GM18520 (cell line): ENCODE measurements around the gene GLOD4.

Experiments
- ATAC-seq: cut with Tn5 transposase; IDR thresholded peaks from one replicate; pipeline ENCODE4 v1.9.1; 2021; ENCODE audit not compliant: unreplicated experiment

GLOD4 gene

GRCh38 chr17:744937-745336, 37.1 kb downstream of the GLOD4 start:
- ATAC-seq = no peak

DNA sequence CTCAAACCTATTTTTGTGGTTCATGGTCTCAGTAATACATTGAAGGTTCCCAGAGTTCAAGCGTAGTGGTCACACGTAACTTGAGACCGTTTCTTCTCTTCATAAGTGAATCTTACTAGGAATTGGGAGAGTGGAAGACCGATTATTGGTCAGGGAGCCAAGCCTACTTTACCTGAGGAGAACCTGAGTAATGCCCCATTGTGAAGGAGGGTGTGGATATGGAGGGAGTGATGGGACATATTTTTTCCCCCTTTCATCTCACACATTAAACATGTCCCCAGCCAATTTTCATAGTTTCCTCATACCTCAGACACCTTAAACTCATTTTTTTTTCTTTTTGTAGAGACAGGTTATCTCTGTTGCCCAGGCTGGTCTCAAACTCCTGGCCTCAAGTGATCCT, 38.9 kb downstream of the GLOD4 start:
- ATAC-seq = no peak

- no peak for ATAC-seq
Measured at GRCh38 chr17:742147-742793, 39.8 kb downstream of the GLOD4 start.

- peak; percentile 73 for ATAC-seq
Measured at GRCh38 chr17:740240-741017, 41.7 kb downstream of the GLOD4 start.

GRCh38 chr17:737561-738113, 44.4 kb downstream of the GLOD4 start:
- ATAC-seq = no peak

DNA sequence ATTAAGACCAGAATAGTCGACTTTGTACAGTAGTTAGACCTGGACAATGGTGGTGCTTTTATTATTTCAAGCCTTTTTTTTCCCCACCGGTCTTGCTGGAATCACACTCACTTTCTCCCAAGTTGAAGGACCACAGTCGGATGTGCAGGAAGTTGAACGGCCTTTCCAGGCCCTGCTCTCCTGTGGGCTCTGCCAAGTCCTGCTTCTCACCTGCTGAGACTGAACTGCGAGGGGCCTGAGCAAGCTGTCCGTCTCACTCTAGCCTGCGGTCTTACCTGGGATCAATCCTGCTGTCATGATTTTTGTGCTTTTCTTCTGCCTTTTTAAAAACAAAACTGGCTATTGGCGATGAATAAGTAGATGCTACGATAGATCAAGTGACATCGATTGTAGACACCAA, 48.3 kb downstream of the GLOD4 start:
- no peak for ATAC-seq

- ATAC-seq = no peak
Measured at GRCh38 chr17:732902-733720, 49.0 kb downstream of the GLOD4 start.

DNA sequence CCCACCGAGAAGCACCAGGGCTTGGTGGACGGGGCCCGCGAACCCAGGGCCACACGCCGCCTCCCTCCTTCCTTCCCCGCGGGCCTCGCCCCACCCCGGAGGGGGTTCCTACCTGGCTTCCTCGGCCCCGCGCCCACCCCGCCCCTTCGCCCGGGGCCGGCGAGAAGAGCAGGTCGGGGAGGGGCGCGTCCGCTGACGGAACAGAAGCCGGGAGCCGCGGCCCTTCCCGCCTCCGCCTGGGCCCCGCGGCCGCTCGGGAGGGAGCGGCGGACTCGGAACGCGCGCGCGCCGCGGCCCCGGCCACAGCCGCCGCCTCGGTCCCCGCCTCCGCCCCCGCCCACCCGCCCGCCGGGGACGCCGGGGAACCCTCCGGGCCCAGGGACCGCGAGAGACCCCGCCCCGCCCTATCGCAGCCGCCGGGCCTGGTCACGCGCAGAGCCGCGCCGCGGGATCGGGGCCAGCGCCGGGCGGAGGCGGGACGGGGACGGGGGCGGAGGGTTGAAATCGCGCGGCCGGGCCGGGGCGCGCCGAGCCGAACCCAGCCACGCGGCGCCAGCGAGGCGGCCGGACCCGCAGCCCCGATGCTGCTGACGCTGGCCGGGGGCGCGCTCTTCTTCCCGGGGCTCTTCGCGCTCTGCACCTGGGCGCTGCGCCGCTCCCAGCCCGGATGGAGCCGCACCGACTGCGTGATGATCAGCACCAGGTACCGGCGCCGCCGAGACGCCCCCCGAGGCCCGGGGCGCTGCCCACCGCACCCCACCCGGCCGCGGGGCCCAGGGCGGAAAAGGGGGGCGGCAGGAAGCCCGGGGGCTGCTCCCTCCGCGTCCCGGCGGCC, 49.8 kb downstream of the GLOD4 start, which contains the start of gene TLCD3A:
TSS of gene TLCD3A (plus strand) at position 530 of the 835 bp plus-strand sequence. CDS start at position 582, 52 bp downstream.
- no peak for ATAC-seq

GRCh38 chr17:731644-732066, 50.4 kb downstream of the GLOD4 start:
- no peak for ATAC-seq

- ATAC-seq = no peak
Measured at GRCh38 chr17:728911-729310, 53.2 kb downstream of the GLOD4 start.

DNA sequence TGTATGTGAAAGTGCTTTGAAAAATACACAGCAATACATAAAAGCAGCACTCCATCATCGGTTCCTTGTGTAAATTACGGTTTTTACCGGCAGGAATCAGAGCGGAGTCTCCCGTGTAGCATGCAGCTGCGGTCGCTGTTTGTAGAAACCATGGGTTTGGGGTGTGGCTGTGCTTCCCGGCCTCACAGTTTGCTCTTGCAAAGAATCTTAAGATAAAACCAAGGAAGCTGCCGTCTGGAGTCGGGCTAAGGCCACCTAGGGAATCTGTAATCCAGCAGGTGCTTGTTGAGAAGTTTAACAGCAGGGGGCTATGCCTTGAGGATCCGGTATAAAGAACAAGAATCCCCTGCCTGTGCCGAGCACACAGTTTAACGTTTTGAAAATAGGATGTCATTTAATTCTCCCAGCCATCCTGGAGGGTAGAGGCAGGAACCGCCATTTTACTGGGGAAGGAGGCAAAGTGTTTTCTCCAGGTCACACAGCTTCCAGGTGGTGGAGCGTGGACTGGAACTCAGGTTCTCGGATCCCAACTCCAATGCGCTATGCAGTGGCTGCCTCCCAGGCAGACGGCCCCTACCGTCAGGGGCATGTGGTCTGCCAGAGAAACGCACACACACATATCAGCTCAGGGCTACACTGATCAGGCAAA, 55.7 kb downstream of the GLOD4 start:
- ATAC-seq = no peak

- ATAC-seq = no peak
Measured at GRCh38 chr17:725746-726145, 56.3 kb downstream of the GLOD4 start.

DNA sequence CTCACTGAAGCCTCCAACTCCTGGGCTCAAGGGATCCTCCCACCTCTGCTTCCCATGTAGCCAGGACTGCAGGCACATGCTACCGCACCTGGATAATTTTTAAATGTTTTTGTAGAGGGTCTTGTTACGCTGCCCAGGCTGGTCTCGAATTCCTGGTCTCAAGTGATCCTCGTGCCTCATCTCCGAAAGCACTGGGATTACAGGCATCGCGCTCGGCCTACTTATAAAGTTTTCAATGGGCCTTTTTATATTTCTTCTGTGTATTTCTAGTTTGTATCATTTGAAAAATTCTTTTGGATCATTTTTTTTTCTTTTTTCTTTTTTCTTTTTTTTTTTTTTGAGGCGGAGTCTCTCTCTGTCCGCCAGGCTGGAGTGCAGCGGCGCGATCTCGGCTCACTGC, 57.0 kb downstream of the GLOD4 start:
- no peak for ATAC-seq

GRCh38 chr17:721540-721937, 60.5 kb downstream of the GLOD4 start:
- no peak for ATAC-seq

- no peak for ATAC-seq
Measured at GRCh38 chr17:720706-721539, 61.2 kb downstream of the GLOD4 start.

DNA sequence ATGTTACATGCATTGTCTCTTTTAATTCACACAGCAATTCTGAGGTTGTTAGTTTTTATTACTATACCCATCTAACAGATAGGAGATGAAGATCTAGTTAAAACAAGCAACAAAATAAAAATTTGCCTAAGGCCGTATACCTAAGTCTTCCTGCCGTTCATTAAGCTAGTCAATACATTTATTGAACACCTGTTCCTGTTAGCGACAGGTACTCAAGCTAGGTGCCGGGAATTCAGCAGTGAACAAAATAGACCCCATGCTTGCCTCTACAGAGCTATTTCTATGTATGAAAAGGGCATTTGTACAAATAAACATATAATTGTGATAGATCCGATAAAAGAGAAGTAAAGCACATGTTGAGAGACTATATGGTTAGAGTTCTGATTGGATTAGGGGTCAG, 64.0 kb downstream of the GLOD4 start:
- ATAC-seq = no peak
